SU-DHL-6 (cell line): ENCODE data around the gene IGF2BP2.

Experiments used
- H2AFZ ChIP-seq: fragments of 200-600 bp; sonication (generic); 2 replicates; pipeline ENCODE4 v1.6.1; 2014; ENCODE audit warnings: low read depth, mild to moderate bottlenecking, moderate library complexity, mixed read lengths, antibody characterized with exemption, low read length; ENCODE audit not compliant: severe bottlenecking
- H3F3A ChIP-seq: fragments of 200-600 bp; shearing (Covaris generic); 2 replicates; pipeline ENCODE4 v1.6.0; 2016; ENCODE audit warnings: antibody characterized with exemption, mild to moderate bottlenecking; ENCODE audit not compliant: insufficient read depth
- H3K27ac ChIP-seq: fragments of 200-600 bp; sonication (generic); 2 replicates; pipeline ENCODE4 v1.5.1; 2016; ENCODE audit warnings: low read depth, mild to moderate bottlenecking, low read length, moderate library complexity, mixed read lengths
- H3K27me3 ChIP-seq: fragments of 200-600 bp; sonication (generic), shearing (Covaris generic); 2 replicates; pipeline ENCODE4 v1.6.0; 2014; ENCODE audit warnings: mild to moderate bottlenecking, low read length
- H3K36me3 ChIP-seq: fragments of 200-600 bp; sonication (generic); 2 replicates; pipeline ENCODE4 v1.6.1; 2014; ENCODE audit warnings: mild to moderate bottlenecking, low read length, mixed read lengths
- H3K4me2 ChIP-seq: fragments of 300-600, 200-600 bp; shearing (Covaris generic), sonication (generic); 2 replicates; pipeline ENCODE4 v1.6.0; 2014; ENCODE audit warnings: low read length, low read depth, mild to moderate bottlenecking; ENCODE audit not compliant: poor library complexity, severe bottlenecking
- H3K4me3 ChIP-seq: fragments of 200-600 bp; sonication (generic); 2 replicates; pipeline ENCODE4 v1.5.1; 2014; ENCODE audit warnings: antibody characterized with exemption, low read length, mild to moderate bottlenecking, mixed read lengths; ENCODE audit not compliant: insufficient read depth, poor library complexity, severe bottlenecking
- H3K79me2 ChIP-seq: fragments of 200-600 bp; sonication (generic); 2 replicates; pipeline ENCODE4 v1.6.1; 2014; ENCODE audit warnings: mild to moderate bottlenecking, low read length, moderate library complexity; ENCODE audit not compliant: insufficient read depth
- H3K9ac ChIP-seq: fragments of 200-600 bp; sonication (generic); 2 replicates; pipeline ENCODE4 v1.7.0; 2014; ENCODE audit warnings: mild to moderate bottlenecking, low read length
- H3K9me2 ChIP-seq: fragments of 200-600 bp; sonication (generic); replicated peaks from 2 replicates; pipeline ENCODE4 v1.6.1; 2014; ENCODE audit warnings: low read length; ENCODE audit not compliant: insufficient read depth
- H3K9me3 ChIP-seq: fragments of 200-600 bp; sonication (generic); 2 replicates; pipeline ENCODE4 v1.6.1; 2014; ENCODE audit warnings: low read length, mixed read lengths; ENCODE audit not compliant: insufficient read depth
- H4K20me1 ChIP-seq: fragments of 200-600 bp; sonication (generic); 2 replicates; pipeline ENCODE4 v1.6.1; 2014; ENCODE audit warnings: low read depth, mild to moderate bottlenecking, antibody characterized with exemption, low read length, moderate library complexity, mixed read lengths
- CTCF ChIP-seq: fragments of 200-600 bp; sonication (generic); IDR thresholded peaks from one replicate; pipeline ENCODE4 v1.5.1; 2017; ENCODE audit warnings: antibody characterized with exemption, mild to moderate bottlenecking, low read length, moderate library complexity; ENCODE audit not compliant: insufficient read depth, poor library complexity, severe bottlenecking
- EZH2phosphoT487 ChIP-seq: fragments of 200-600 bp; sonication (generic), shearing (Covaris generic); conservative IDR thresholded peaks from 2 replicates; pipeline ENCODE4 v1.6.1; 2018; ENCODE audit warnings: mild to moderate bottlenecking, antibody characterized with exemption, low read length, moderate library complexity, mixed read lengths

Gene IGF2BP2

GRCh38 chr3:185797108-185797881, 27.5 kb downstream of the IGF2BP2 start:
- Histone ChIP-seq H3K27ac (no peak overlapping the region), H3K9me2 (no peaks in the 10 kb centered on the region), H3K9me3 (no peaks in the 10 kb centered on the region), H2AFZ (no peak overlapping the region), H3K4me3 (no peak overlapping the region), H3K36me3 (no peaks in the 10 kb centered on the region), H3K4me2 (no peak overlapping the region), H3K27me3 (no peaks in the 10 kb centered on the region), H3K9ac (no peak overlapping the region), H3F3A (no peaks in the 10 kb centered on the region), H4K20me1 (no peaks in the 10 kb centered on the region), H3K79me2 (no peaks in the 10 kb centered on the region)
- no peak for TF ChIP-seq EZH2phosphoT487
- no peak for TF ChIP-seq CTCF

GRCh38 chr3:185796431-185797107, 28.3 kb downstream of the IGF2BP2 start:
- Histone ChIP-seq H3K36me3 (no peaks in the 10 kb centered on the region), H2AFZ (no peak overlapping the region), H3K9me2 (no peaks in the 10 kb centered on the region), H3K79me2 (no peaks in the 10 kb centered on the region), H3K4me2 (no peak overlapping the region), H3K9me3 (no peaks in the 10 kb centered on the region), H3K27ac (no peak overlapping the region), H3K9ac (no peak overlapping the region), H3K27me3 (no peaks in the 10 kb centered on the region), H3F3A (no peaks in the 10 kb centered on the region), H3K4me3 (no peak overlapping the region), H4K20me1 (no peaks in the 10 kb centered on the region)
- TF ChIP-seq CTCF (no peak), EZH2phosphoT487 (no peak)

GRCh38 chr3:185793381-185793780, 31.5 kb downstream of the IGF2BP2 start:
- no peaks in the 10 kb centered on the region for H3K79me2 ChIP-seq
- no peaks in the 10 kb centered on the region for H3K36me3 ChIP-seq

More at GRCh38 chr3:185793381-185793780, 31.5 kb downstream of the IGF2BP2 start:
- no peaks in the 10 kb centered on the region for H4K20me1 ChIP-seq
- no peaks in the 10 kb centered on the region for H3F3A ChIP-seq
- H3K9ac ChIP-seq: no peak overlapping the region
- H3K27me3 ChIP-seq: no peaks in the 10 kb centered on the region
- no peak overlapping the region for H3K4me2 ChIP-seq
- TF ChIP-seq CTCF: no peak
- no peak for TF ChIP-seq EZH2phosphoT487
- no peak overlapping the region for H3K27ac ChIP-seq
- no peak overlapping the region for H2AFZ ChIP-seq
- no peaks in the 10 kb centered on the region for H3K9me2 ChIP-seq
- H3K4me3 ChIP-seq: no peak overlapping the region
- no peaks in the 10 kb centered on the region for H3K9me3 ChIP-seq
